ENCODE measurements around the gene VRK1.
"Not testable (repeated sequence)": the region's sequence is repeated elsewhere in the genome, so short reads cannot be mapped to it uniquely, and the experiment has no call there.

Gene VRK1

DNA sequence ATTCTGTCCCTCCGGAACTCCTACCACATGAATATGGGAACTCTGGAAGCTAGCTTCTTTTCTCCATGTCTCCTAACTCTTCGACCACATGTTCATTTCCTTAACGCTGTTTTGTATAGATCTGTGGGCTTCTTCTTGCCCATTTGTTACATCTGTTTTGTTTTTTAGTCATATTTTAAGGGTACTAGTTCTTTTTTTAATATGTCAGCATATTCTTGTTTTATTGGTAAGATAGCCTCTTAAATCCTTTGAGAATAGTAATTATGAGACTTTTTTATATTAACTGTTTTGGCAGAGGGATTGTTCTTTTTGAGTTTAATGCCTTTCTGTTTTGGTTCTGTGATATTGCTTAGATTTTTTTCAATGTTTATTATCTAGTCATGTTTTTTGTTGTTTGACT lies 70.5 kb downstream of the VRK1 start:
- no peak for DNase-seq (ENCODE audit: low read depth)
- TF ChIP-seq MYC (IDR thresholded peaks at IDR 0.05; ENCODE audit: low read depth, low read length) (no peak), POLR2A (IDR thresholded peaks at IDR 0.05; ENCODE audit: extremely low read depth, insufficient read length) (no peak)
- TF ChIP-seq, protein P1, sequence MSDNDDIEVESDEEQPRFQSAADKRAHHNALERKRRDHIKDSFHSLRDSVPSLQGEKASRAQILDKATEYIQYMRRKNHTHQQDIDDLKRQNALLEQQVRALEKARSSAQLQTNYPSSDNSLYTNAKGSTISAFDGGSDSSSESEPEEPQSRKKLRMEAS (IDR thresholded peaks at IDR 0.05; ENCODE audit: low read depth, low read length) = no peak
- TF ChIP-seq, protein P2, sequence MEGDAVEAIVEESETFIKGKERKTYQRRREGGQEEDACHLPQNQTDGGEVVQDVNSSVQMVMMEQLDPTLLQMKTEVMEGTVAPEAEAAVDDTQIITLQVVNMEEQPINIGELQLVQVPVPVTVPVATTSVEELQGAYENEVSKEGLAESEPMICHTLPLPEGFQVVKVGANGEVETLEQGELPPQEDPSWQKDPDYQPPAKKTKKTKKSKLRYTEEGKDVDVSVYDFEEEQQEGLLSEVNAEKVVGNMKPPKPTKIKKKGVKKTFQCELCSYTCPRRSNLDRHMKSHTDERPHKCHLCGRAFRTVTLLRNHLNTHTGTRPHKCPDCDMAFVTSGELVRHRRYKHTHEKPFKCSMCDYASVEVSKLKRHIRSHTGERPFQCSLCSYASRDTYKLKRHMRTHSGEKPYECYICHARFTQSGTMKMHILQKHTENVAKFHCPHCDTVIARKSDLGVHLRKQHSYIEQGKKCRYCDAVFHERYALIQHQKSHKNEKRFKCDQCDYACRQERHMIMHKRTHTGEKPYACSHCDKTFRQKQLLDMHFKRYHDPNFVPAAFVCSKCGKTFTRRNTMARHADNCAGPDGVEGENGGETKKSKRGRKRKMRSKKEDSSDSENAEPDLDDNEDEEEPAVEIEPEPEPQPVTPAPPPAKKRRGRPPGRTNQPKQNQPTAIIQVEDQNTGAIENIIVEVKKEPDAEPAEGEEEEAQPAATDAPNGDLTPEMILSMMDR (IDR thresholded peaks at IDR 0.05; ENCODE audit: low read depth, low read length) = no peak
- no peak overlapping the region for H3K4me3 ChIP-seq (ENCODE audit: low read depth, low read length)

- no peak overlapping the region for H3K4me3 ChIP-seq (ENCODE audit: low read depth, low read length)
- no peak for TF ChIP-seq POLR2A (IDR thresholded peaks at IDR 0.05; ENCODE audit: extremely low read depth, insufficient read length)
- TF ChIP-seq, protein P1 (IDR thresholded peaks at IDR 0.05; ENCODE audit: low read depth, low read length) = no peak
- no peak for TF ChIP-seq MYC (IDR thresholded peaks at IDR 0.05; ENCODE audit: low read depth, low read length)
- TF ChIP-seq, protein P2 (IDR thresholded peaks at IDR 0.05; ENCODE audit: low read depth, low read length) = no peak
- no peak for DNase-seq (ENCODE audit: low read depth)
These were observed 76.9 kb downstream of the VRK1 start for GRCh38 chr14:96874127-96874526.

GRCh38 chr14:96876747-96877146 lies 79.6 kb downstream of the VRK1 start:
- DNase-seq (ENCODE audit: low read depth) = no peak
- no peak overlapping the region for H3K4me3 ChIP-seq (ENCODE audit: low read depth, low read length)
- TF ChIP-seq POLR2A (IDR thresholded peaks at IDR 0.05; ENCODE audit: extremely low read depth, insufficient read length) (no peak), MYC (IDR thresholded peaks at IDR 0.05; ENCODE audit: low read depth, low read length) (no peak)
- TF ChIP-seq, protein P1 (IDR thresholded peaks at IDR 0.05; ENCODE audit: low read depth, low read length) = no peak
- TF ChIP-seq, protein P2 (IDR thresholded peaks at IDR 0.05; ENCODE audit: low read depth, low read length) = no peak

- no peak overlapping the region for H3K4me3 ChIP-seq (ENCODE audit: low read depth, low read length)
- TF ChIP-seq MYC (IDR thresholded peaks at IDR 0.05; ENCODE audit: low read depth, low read length) = no peak
- no peak for TF ChIP-seq POLR2A (IDR thresholded peaks at IDR 0.05; ENCODE audit: extremely low read depth, insufficient read length)
- TF ChIP-seq, protein P1 (IDR thresholded peaks at IDR 0.05; ENCODE audit: low read depth, low read length) = no peak
- TF ChIP-seq, protein P2 (IDR thresholded peaks at IDR 0.05; ENCODE audit: low read depth, low read length) = no peak
- no peak for DNase-seq (ENCODE audit: low read depth)
These were observed 84.5 kb downstream of the VRK1 start for GRCh38 chr14:96881713-96882112.

DNA sequence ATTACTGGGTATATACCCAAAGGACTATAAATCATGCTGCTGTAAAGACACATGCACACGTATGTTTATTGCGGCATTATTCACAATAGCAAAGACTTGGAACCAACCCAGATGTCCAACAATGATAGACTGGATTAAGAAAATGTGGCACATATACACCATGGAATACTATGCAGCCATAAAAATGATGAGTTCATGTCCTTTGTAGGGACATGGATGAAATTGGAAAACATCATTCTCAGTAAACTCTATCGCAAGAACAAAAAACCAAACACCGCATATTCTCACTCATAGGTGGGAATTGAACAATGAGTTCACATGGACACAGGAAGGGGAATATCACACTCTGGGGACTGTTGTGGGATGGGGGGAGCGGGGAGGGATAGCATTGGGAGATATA lies 86.8 kb downstream of the VRK1 start:
- not testable (repeated sequence) for H3K4me3 ChIP-seq (ENCODE audit: low read depth, low read length); DNase-seq (ENCODE audit: low read depth)

DNA sequence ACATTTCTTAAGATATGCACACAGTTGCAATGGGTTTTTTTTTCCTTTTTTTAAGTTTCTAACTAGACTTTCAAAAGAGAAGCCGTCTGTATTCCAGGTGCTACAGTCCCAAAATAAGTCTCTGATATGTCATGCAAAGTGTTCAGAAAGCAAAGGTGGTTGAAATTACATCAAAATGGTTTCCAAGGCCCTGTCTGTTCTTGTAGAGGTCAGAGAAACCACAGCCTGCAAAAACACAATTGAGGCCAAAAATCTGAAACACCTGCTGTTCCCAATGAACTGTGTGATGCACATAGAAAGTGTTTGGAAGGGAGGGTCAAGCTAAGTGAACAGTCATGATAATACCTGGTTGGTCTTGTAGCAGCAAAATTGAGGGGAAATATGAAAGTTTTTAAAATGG lies 91.0 kb downstream of the VRK1 start:
- no peak for DNase-seq (ENCODE audit: low read depth)
- TF ChIP-seq, protein P1 (IDR thresholded peaks at IDR 0.05; ENCODE audit: low read depth, low read length) = no peak
- TF ChIP-seq, protein P2 (IDR thresholded peaks at IDR 0.05; ENCODE audit: low read depth, low read length) = no peak
- no peak for TF ChIP-seq POLR2A (IDR thresholded peaks at IDR 0.05; ENCODE audit: extremely low read depth, insufficient read length)
- TF ChIP-seq MYC (IDR thresholded peaks at IDR 0.05; ENCODE audit: low read depth, low read length) = no peak
- no peak overlapping the region for H3K4me3 ChIP-seq (ENCODE audit: low read depth, low read length)
